ENCODE data around the gene GNPNAT1. TPM values are rescaled to one million over a fixed set of nuclear protein-coding genes. Genes with fewer than 3 reads are reported as not detected.

The GNPNAT1 gene
- total RNA-seq, 4 donors from 2014 or later, result 11.1 to 28.9 (median 23.6) TPM

DNA sequence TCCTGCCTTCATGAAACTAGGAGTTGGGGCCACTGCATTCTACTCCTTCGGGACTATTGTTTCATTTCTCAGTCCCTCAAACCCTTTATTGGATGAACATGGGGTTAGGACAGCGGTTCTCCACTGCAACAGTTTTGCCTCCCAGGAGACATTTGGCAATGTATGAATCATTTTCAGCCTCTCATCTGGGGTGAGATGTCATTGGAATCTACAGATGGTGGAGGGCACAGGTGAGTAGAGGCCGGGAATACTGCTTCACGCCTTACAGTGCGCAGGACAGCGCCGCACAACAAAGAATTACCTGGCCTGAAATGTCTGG is 649 bp upstream of the GNPNAT1 start:
- no peaks in the 10 kb centered on the region for H3K36me3 ChIP-seq
- H3K4me3 ChIP-seq, result peak overlapping the region; percentile 70 to 78
- no peaks in the 10 kb centered on the region for H3K9me3 ChIP-seq
- TF ChIP-seq POLR2A (IDR thresholded peaks at IDR 0.05), result no peak
- WGBS, 2 donors (ENCODE audit: low coverage in 1 of 2), result 64 to 100% methylated on average over 2 to 6 of the region's 7 CpGs
- peak overlapping the region; percentile 63 to 92 (median 90) for H3K27ac ChIP-seq
- no peak for ATAC-seq
- no peaks in the 10 kb centered on the region for H3K27me3 ChIP-seq
- H3K4me1 ChIP-seq, result peaks cover 0 to 28% (median 0%) of the 10 kb centered on the region in 3 donors

DNA sequence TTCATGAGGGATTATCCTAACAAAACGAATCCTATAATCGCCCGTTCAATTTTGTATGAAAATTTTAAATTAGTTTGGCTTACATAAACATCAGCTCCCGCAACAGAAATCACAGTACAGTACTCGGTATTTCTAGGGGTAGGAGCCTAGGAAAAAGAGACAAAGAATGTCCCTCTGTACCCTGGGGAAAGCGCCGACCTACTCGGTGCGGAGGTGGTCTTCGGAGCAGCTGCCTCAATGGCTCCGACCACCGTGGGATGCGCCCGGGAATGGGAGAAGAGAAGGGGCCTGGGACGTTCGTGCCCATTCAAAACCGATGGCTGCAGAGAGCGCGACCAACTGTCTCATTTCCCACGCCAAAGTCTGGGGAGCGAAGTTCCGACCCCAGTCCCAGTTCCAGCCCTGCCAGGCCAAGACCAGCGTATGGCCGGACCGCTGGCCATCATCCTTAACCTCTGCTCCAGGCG is 618 bp downstream of the GNPNAT1 start:
- Histone ChIP-seq H3K4me1 (peaks cover 0 to 28% (median 0%) of the 10 kb centered on the region in 3 donors), H3K27me3 (no peaks in the 10 kb centered on the region), H3K9me3 (no peaks in the 10 kb centered on the region), H3K36me3 (no peaks in the 10 kb centered on the region), H3K27ac (peak overlapping the region; percentile 63 to 92 (median 90)), H3K4me3 (peak overlapping the region; percentile 70 to 78)
- ATAC-seq, result no peak
- WGBS, 2 donors (ENCODE audit: low coverage in 1 of 2), result 0% methylated on average over 8 to 21 of the region's 26 CpGs
- TF ChIP-seq CTCF (IDR thresholded peaks at IDR 0.05), result no peak
- no peak for TF ChIP-seq POLR2AphosphoS5 (IDR thresholded peaks at IDR 0.05)
- no peak for TF ChIP-seq POLR2A (IDR thresholded peaks at IDR 0.05)
- no peak for TF ChIP-seq EP300 (IDR thresholded peaks at IDR 0.05)

DNA sequence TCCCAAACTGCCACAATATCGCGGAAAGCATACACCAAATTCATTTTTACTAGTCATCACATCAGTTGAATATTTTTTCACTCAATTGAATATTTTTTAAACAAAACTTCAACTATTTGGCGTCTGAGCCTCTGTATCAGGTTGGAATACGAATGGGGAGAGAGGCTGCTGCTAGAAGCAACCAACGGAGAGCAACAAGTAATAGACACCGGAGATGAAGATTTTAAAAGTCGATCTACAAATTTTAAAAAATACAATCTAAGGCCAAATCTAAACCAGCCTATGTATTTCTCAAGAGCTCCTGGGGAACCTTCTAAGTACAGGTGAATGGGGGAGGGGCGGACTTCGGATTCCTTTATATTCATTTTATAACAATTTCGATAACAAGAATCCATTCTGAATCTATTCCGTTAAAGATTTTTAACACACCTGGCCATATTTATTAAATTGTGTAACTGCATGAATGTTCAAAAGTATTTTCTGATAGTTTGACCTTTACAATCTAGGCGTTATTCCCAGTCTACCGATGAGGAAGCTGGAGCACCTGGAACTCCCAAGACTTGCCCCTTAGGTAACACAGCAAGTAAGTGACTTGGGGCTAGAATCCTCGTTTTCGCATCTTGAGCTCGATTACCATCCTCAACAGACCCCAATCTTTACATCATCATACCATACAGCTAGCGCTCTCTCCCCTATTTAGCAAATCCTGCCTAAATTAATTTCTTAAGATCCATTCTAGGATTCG is 1.2 kb downstream of the GNPNAT1 start:
- peak overlapping the region in 1 of 4 donors; percentile 89 for H3K27ac ChIP-seq
- H3K27me3 ChIP-seq, result no peaks in the 10 kb centered on the region
- H3K9me3 ChIP-seq, result no peaks in the 10 kb centered on the region
- no peak for ATAC-seq
- WGBS, 2 donors (ENCODE audit: low coverage in 1 of 2), result 54 to 62% methylated on average over 17 to 18 of the region's 18 CpGs
- H3K4me1 ChIP-seq, result peaks cover 0 to 28% (median 0%) of the 10 kb centered on the region in 3 donors
- H3K4me3 ChIP-seq, result peak overlapping the region; percentile 70 to 78
- no peaks in the 10 kb centered on the region for H3K36me3 ChIP-seq
- TF ChIP-seq CTCF (IDR thresholded peaks at IDR 0.05) (no peak), POLR2A (IDR thresholded peaks at IDR 0.05) (no peak), POLR2AphosphoS5 (IDR thresholded peaks at IDR 0.05) (no peak), EP300 (IDR thresholded peaks at IDR 0.05) (no peak)

DNA sequence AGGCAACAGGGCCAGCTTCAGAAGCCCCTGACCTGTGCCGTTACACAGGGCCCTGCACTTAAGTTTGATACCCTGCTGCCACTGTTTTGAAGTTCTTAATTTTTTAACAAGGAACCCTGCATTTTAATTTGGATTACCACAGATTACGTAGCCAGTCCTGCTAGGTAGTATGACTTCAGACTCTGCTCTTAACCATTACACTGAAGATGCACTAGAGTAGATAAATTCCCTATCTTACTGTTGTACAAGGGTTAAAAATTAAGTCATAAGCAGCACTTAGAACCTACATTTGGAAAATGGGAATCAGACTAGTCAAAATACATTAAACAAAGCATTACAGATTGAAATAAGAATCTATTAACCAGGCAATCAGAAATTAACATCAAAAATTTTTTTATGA is 2.3 kb downstream of the GNPNAT1 start:
- Histone ChIP-seq H3K9me3 (no peaks in the 10 kb centered on the region), H3K4me1 (peaks cover 0 to 28% (median 0%) of the 10 kb centered on the region in 3 donors), H3K4me3 (no peak overlapping the region), H3K36me3 (no peaks in the 10 kb centered on the region), H3K27ac (no peak overlapping the region), H3K27me3 (no peaks in the 10 kb centered on the region)
- TF ChIP-seq POLR2A (IDR thresholded peaks at IDR 0.05), result no peak
- no peak for TF ChIP-seq POLR2AphosphoS5 (IDR thresholded peaks at IDR 0.05)
- no peak for TF ChIP-seq EP300 (IDR thresholded peaks at IDR 0.05)
- no peak for TF ChIP-seq CTCF (IDR thresholded peaks at IDR 0.05)
- no peak for ATAC-seq
- WGBS, 2 donors (ENCODE audit: low coverage in 1 of 2), result 75 to 96% methylated on average over 1 to 2 of the region's 2 CpGs

DNA sequence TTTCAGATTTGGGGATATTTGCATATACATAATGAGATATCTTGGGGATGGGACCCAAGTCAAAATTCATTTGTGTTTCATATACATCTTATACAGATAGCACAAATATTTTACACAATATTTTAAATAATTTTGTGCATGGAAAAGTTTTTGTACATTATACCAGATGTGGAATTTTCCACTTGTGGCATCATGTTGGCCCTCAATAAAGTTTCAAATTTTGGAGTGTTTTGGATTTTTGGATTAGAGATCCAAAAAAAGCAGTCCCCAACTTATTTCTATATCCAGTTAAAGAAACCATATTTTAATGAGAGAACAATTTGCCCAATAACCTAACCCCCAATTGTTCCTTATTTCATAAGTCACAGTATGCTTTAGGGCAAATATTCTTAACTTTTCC is 4.5 kb downstream of the GNPNAT1 start:
- Histone ChIP-seq H3K4me3 (no peak overlapping the region), H3K4me1 (peaks cover 0 to 23% (median 0%) of the 10 kb centered on the region in 3 donors), H3K9me3 (no peaks in the 10 kb centered on the region), H3K36me3 (no peaks in the 10 kb centered on the region), H3K27me3 (no peaks in the 10 kb centered on the region), H3K27ac (no peak overlapping the region)
- no peak for ATAC-seq
- no peak for TF ChIP-seq CTCF (IDR thresholded peaks at IDR 0.05)
- no peak for TF ChIP-seq POLR2A (IDR thresholded peaks at IDR 0.05)
- no peak for TF ChIP-seq EP300 (IDR thresholded peaks at IDR 0.05)
- TF ChIP-seq POLR2AphosphoS5 (IDR thresholded peaks at IDR 0.05), result no peak
